WTC11 (cell line): ENCODE results near the gene SHBG. TPM values are rescaled to one million over a fixed set of nuclear protein-coding genes. Genes with fewer than 3 reads are reported as not detected.

Experiments used
- ATF1 ChIP-seq: sonication (generic); formaldehyde crosslinking; IDR thresholded peaks from 2 replicates; pipeline ENCODE4 v1.8.1; 2023; ENCODE audit warnings: mild to moderate bottlenecking, moderate library complexity, missing genetic modification reagents
- CBFB ChIP-seq: sonication (generic); formaldehyde crosslinking; IDR thresholded peaks from 2 replicates; pipeline ENCODE4 v1.8.1; 2022; ENCODE audit warnings: mild to moderate bottlenecking, low read depth, missing genetic modification reagents
- ESRRA ChIP-seq: sonication (generic); formaldehyde crosslinking; IDR thresholded peaks from 2 replicates; pipeline ENCODE4 v1.8.1; 2022; ENCODE audit warnings: mild to moderate bottlenecking, missing genetic modification reagents, borderline replicate concordance
- ETV6 ChIP-seq: sonication (generic); formaldehyde crosslinking; IDR thresholded peaks from 2 replicates; pipeline ENCODE4 v1.8.1; 2022; ENCODE audit warnings: mild to moderate bottlenecking, missing genetic modification reagents
- FOXK1 ChIP-seq: sonication (generic); formaldehyde crosslinking; IDR thresholded peaks from 2 replicates; pipeline ENCODE4 v1.8.0; 2022; ENCODE audit warnings: mild to moderate bottlenecking, moderate library complexity, missing genetic modification reagents
- FOXP1 ChIP-seq: sonication (generic); formaldehyde crosslinking; IDR thresholded peaks from 2 replicates; pipeline ENCODE4 v1.8.0; 2022; ENCODE audit warnings: missing genetic modification reagents, mild to moderate bottlenecking, moderate library complexity, borderline replicate concordance
- GRHL2 ChIP-seq: fragments of 250-450 bp; sonication (Bioruptor Pico); IDR thresholded peaks from 2 replicates; pipeline ENCODE4 v1.8.0; 2022; ENCODE audit warnings: mild to moderate bottlenecking, moderate library complexity; ENCODE audit not compliant: insufficient replicate concordance, severe bottlenecking
- MYBL2 ChIP-seq: sonication (generic); formaldehyde crosslinking; IDR thresholded peaks from 2 replicates; pipeline ENCODE4 v1.8.1; 2023; ENCODE audit warnings: mild to moderate bottlenecking, moderate library complexity, missing genetic modification reagents
- NFYB ChIP-seq: sonication (generic); formaldehyde crosslinking; conservative IDR thresholded peaks from 2 replicates; pipeline ENCODE4 v1.8.0; 2022; ENCODE audit warnings: low read depth, missing genetic modification reagents
- NR3C1 ChIP-seq: sonication (generic); formaldehyde crosslinking; conservative IDR thresholded peaks from 2 replicates; pipeline ENCODE4 v1.8.1; 2023; ENCODE audit warnings: low read depth, mild to moderate bottlenecking, missing genetic modification reagents
- RELA ChIP-seq: sonication (generic); formaldehyde crosslinking; IDR thresholded peaks from 2 replicates; pipeline ENCODE4 v1.8.1; 2022; ENCODE audit warnings: missing genetic modification reagents, mild to moderate bottlenecking, borderline replicate concordance
- SMAD3 ChIP-seq: sonication (generic); formaldehyde crosslinking; IDR thresholded peaks from 2 replicates; pipeline ENCODE4 v1.8.0; 2022; ENCODE audit warnings: missing genetic modification reagents, mild to moderate bottlenecking, borderline replicate concordance
- SOX15 ChIP-seq: fragments of 250-450 bp; sonication (Bioruptor Pico); IDR thresholded peaks from 2 replicates; pipeline ENCODE4 v1.9.0; 2021; ENCODE audit warnings: mild to moderate bottlenecking
- SP1 ChIP-seq: sonication (generic); formaldehyde crosslinking; conservative IDR thresholded peaks from 2 replicates; pipeline ENCODE4 v1.8.1; 2022; ENCODE audit warnings: missing genetic modification reagents
- TCF7 ChIP-seq: sonication (generic); formaldehyde crosslinking; IDR thresholded peaks from 2 replicates; pipeline ENCODE4 v1.8.0; 2022; ENCODE audit warnings: mild to moderate bottlenecking, low read depth, missing genetic modification reagents, moderate library complexity
- TEAD1 ChIP-seq: sonication (generic); formaldehyde crosslinking; IDR thresholded peaks from 2 replicates; pipeline ENCODE4 v1.8.0; 2022; ENCODE audit warnings: mild to moderate bottlenecking, missing genetic modification reagents
- TEAD4 ChIP-seq: sonication (generic); formaldehyde crosslinking; IDR thresholded peaks from 2 replicates; pipeline ENCODE4 v1.8.0; 2022; ENCODE audit warnings: mild to moderate bottlenecking, missing genetic modification reagents
- ZBTB21 ChIP-seq: sonication (generic); formaldehyde crosslinking; IDR thresholded peaks from 2 replicates; pipeline ENCODE4 v1.8.1; 2023; ENCODE audit warnings: mild to moderate bottlenecking, missing genetic modification reagents, borderline replicate concordance
- ZNF263 ChIP-seq: sonication (generic); formaldehyde crosslinking; IDR thresholded peaks from 2 replicates; pipeline ENCODE4 v1.8.1; 2022; ENCODE audit warnings: low read depth, mild to moderate bottlenecking, moderate library complexity, missing genetic modification reagents
- ZNF317 ChIP-seq: sonication (generic); formaldehyde crosslinking; IDR thresholded peaks from 2 replicates; pipeline ENCODE4 v1.8.1; 2023; ENCODE audit warnings: low read depth, mild to moderate bottlenecking, moderate library complexity, missing genetic modification reagents, borderline replicate concordance
- ZNF423 ChIP-seq: fragments of 250-450 bp; sonication (Bioruptor Pico); IDR thresholded peaks from 2 replicates; pipeline ENCODE4 v2.1.2; 2022; ENCODE audit warnings: mild to moderate bottlenecking, moderate library complexity
- total RNA-seq: library from RNA; stranded (reverse); gene quantifications from 3 replicates; pipeline ENCODE4 v1.2.3, GENCODE V29; 2021
- TF ChIP-seq, protein P1 (sequence below): sonication (generic); formaldehyde crosslinking; IDR thresholded peaks from 2 replicates; pipeline ENCODE4 v1.8.0; 2023; ENCODE audit warnings: mild to moderate bottlenecking, missing genetic modification reagents
- TF ChIP-seq, protein P2 (sequence below): sonication (generic); formaldehyde crosslinking; IDR thresholded peaks from 2 replicates; pipeline ENCODE4 v1.8.0; 2022; ENCODE audit warnings: mild to moderate bottlenecking, missing genetic modification reagents
- TF ChIP-seq, protein P3 (sequence below): sonication (generic); formaldehyde crosslinking; IDR thresholded peaks from 2 replicates; pipeline ENCODE4 v1.8.1; 2022; ENCODE audit warnings: low read depth, missing genetic modification reagents, borderline replicate concordance
- TF ChIP-seq, protein P4 (sequence below): fragments of 250-450 bp; sonication (Bioruptor Pico); IDR thresholded peaks from 2 replicates; pipeline ENCODE4 v1.9.0; 2021; ENCODE audit warnings: mild to moderate bottlenecking
- TF ChIP-seq, protein P5 (sequence below): sonication (generic); formaldehyde crosslinking; IDR thresholded peaks from 2 replicates; pipeline ENCODE4 v1.8.1; 2023; ENCODE audit warnings: mild to moderate bottlenecking, missing genetic modification reagents
- TF ChIP-seq, protein P6 (sequence below): sonication (generic); formaldehyde crosslinking; IDR thresholded peaks from 2 replicates; pipeline ENCODE4 v1.8.1; 2023; ENCODE audit warnings: mild to moderate bottlenecking, missing genetic modification reagents, moderate library complexity
- TF ChIP-seq, protein P7 (sequence below): sonication (generic); formaldehyde crosslinking; IDR thresholded peaks from 2 replicates; pipeline ENCODE4 v1.8.0; 2023; ENCODE audit warnings: missing genetic modification reagents

The SHBG gene
- total RNA-seq, 1 experiment from 2014 or later, result 0.83 TPM

DNA sequence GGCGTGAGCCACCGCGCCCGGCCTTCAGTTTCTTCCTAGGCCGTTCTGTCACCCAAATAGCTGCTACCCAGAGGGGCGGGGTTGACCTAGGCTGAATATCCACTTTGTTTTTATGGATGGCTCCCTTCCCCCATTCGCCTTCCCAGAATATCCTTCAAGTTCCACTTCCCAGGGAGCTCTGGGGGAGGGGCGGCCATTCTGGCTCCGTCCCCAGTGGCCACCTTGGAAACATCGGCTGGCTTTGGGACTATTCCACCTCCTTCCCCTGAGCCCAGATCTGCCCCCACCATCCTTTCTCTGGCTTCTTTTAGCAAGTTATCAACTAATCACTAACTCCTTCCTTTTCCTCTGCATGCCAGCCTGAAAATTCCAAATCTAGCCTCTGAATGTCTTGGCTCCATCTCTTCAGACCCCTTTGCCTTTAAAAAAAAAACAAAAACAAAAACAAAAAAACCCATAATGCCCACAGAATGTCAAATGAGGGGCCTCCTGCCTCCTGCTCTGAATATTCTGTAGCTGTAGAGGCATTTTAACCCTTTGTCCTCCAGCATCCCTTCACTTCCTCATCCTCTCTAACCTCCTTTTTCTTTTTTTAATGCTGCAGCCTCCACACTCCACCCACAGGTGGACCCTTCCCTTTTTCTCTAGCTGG lies 27.1 kb downstream of the SHBG start (continued):
- TF ChIP-seq, protein P1, sequence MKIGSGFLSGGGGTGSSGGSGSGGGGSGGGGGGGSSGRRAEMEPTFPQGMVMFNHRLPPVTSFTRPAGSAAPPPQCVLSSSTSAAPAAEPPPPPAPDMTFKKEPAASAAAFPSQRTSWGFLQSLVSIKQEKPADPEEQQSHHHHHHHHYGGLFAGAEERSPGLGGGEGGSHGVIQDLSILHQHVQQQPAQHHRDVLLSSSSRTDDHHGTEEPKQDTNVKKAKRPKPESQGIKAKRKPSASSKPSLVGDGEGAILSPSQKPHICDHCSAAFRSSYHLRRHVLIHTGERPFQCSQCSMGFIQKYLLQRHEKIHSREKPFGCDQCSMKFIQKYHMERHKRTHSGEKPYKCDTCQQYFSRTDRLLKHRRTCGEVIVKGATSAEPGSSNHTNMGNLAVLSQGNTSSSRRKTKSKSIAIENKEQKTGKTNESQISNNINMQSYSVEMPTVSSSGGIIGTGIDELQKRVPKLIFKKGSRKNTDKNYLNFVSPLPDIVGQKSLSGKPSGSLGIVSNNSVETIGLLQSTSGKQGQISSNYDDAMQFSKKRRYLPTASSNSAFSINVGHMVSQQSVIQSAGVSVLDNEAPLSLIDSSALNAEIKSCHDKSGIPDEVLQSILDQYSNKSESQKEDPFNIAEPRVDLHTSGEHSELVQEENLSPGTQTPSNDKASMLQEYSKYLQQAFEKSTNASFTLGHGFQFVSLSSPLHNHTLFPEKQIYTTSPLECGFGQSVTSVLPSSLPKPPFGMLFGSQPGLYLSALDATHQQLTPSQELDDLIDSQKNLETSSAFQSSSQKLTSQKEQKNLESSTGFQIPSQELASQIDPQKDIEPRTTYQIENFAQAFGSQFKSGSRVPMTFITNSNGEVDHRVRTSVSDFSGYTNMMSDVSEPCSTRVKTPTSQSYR (CRISPR knock-in tag), result peak; percentile 90; the same call in 1 of the 2 replicates
- TF ChIP-seq TEAD1 (CRISPR knock-in tag) (0 out of 2 replicates have a peak, but pooled peaks have one; percentile 35), TCF7 (CRISPR knock-in tag) (no peak), TEAD4 (CRISPR knock-in tag) (no peak), ZNF317 (CRISPR knock-in tag) (no peak), ETV6 (CRISPR knock-in tag) (no peak), ZBTB21 (CRISPR knock-in tag) (0 out of 2 replicates have a peak, but pooled peaks have one; percentile 17), GRHL2 (CRISPR knock-in tag) (no peak), CBFB (CRISPR knock-in tag) (no peak), MYBL2 (no peak), NR3C1 (CRISPR knock-in tag) (no peak), FOXK1 (CRISPR knock-in tag) (peak; percentile 62; the same call in 1 of the 2 replicates), ZNF423 (CRISPR knock-in tag) (no peak), ESRRA (no peak), NFYB (CRISPR knock-in tag) (no peak), ATF1 (no peak), RELA (CRISPR knock-in tag) (no peak), SP1 (CRISPR knock-in tag) (peak; percentile 45; the same call in 1 of the 2 replicates), ZNF263 (CRISPR knock-in tag) (no peak), SMAD3 (CRISPR knock-in tag) (no peak), FOXP1 (0 out of 2 replicates have a peak, but pooled peaks have one; percentile 38), SOX15 (CRISPR knock-in tag) (no peak)
- TF ChIP-seq, protein P2, sequence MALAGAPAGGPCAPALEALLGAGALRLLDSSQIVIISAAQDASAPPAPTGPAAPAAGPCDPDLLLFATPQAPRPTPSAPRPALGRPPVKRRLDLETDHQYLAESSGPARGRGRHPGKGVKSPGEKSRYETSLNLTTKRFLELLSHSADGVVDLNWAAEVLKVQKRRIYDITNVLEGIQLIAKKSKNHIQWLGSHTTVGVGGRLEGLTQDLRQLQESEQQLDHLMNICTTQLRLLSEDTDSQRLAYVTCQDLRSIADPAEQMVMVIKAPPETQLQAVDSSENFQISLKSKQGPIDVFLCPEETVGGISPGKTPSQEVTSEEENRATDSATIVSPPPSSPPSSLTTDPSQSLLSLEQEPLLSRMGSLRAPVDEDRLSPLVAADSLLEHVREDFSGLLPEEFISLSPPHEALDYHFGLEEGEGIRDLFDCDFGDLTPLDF, result no peak
- TF ChIP-seq, protein P3, sequence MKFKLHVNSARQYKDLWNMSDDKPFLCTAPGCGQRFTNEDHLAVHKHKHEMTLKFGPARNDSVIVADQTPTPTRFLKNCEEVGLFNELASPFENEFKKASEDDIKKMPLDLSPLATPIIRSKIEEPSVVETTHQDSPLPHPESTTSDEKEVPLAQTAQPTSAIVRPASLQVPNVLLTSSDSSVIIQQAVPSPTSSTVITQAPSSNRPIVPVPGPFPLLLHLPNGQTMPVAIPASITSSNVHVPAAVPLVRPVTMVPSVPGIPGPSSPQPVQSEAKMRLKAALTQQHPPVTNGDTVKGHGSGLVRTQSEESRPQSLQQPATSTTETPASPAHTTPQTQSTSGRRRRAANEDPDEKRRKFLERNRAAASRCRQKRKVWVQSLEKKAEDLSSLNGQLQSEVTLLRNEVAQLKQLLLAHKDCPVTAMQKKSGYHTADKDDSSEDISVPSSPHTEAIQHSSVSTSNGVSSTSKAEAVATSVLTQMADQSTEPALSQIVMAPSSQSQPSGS (CRISPR knock-in tag), result no peak
- TF ChIP-seq, protein P4, sequence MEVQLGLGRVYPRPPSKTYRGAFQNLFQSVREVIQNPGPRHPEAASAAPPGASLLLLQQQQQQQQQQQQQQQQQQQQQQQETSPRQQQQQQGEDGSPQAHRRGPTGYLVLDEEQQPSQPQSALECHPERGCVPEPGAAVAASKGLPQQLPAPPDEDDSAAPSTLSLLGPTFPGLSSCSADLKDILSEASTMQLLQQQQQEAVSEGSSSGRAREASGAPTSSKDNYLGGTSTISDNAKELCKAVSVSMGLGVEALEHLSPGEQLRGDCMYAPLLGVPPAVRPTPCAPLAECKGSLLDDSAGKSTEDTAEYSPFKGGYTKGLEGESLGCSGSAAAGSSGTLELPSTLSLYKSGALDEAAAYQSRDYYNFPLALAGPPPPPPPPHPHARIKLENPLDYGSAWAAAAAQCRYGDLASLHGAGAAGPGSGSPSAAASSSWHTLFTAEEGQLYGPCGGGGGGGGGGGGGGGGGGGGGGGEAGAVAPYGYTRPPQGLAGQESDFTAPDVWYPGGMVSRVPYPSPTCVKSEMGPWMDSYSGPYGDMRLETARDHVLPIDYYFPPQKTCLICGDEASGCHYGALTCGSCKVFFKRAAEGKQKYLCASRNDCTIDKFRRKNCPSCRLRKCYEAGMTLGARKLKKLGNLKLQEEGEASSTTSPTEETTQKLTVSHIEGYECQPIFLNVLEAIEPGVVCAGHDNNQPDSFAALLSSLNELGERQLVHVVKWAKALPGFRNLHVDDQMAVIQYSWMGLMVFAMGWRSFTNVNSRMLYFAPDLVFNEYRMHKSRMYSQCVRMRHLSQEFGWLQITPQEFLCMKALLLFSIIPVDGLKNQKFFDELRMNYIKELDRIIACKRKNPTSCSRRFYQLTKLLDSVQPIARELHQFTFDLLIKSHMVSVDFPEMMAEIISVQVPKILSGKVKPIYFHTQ (CRISPR knock-in tag), result no peak
- TF ChIP-seq, protein P5, sequence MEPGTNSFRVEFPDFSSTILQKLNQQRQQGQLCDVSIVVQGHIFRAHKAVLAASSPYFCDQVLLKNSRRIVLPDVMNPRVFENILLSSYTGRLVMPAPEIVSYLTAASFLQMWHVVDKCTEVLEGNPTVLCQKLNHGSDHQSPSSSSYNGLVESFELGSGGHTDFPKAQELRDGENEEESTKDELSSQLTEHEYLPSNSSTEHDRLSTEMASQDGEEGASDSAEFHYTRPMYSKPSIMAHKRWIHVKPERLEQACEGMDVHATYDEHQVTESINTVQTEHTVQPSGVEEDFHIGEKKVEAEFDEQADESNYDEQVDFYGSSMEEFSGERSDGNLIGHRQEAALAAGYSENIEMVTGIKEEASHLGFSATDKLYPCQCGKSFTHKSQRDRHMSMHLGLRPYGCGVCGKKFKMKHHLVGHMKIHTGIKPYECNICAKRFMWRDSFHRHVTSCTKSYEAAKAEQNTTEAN (CRISPR knock-in tag), result no peak
- TF ChIP-seq, protein P6, sequence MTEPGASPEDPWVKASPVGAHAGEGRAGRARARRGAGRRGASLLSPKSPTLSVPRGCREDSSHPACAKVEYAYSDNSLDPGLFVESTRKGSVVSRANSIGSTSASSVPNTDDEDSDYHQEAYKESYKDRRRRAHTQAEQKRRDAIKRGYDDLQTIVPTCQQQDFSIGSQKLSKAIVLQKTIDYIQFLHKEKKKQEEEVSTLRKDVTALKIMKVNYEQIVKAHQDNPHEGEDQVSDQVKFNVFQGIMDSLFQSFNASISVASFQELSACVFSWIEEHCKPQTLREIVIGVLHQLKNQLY (CRISPR knock-in tag), result no peak
- TF ChIP-seq, protein P7, sequence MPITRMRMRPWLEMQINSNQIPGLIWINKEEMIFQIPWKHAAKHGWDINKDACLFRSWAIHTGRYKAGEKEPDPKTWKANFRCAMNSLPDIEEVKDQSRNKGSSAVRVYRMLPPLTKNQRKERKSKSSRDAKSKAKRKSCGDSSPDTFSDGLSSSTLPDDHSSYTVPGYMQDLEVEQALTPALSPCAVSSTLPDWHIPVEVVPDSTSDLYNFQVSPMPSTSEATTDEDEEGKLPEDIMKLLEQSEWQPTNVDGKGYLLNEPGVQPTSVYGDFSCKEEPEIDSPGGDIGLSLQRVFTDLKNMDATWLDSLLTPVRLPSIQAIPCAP (CRISPR knock-in tag), result no peak
